PC-9 (cell line): ENCODE data around the gene DOCK4. TPM values are rescaled to one million over a fixed set of nuclear protein-coding genes. Genes with fewer than 3 reads are reported as not detected.

Source experiments
- BruUV-seq: library from RNA; stranded (reverse); fragments of 400-500 nt; replicated peaks from 2 replicates; lab custom pipeline; 2021; lab: Mats Ljungman, UMichigan
- CTCF ChIA-PET: fragments of 300-600 bp; sonication (Branson Sonifier 250); formaldehyde crosslinking; loops from one replicate; lab custom pipeline; 2022; ENCODE audit warnings: antibody characterized with exemption; lab: Charles Lee
- POLR2A ChIA-PET: fragments of 300-600 bp; sonication (Branson Sonifier 250); formaldehyde crosslinking; loops from one replicate; lab custom pipeline; 2022; ENCODE audit warnings: antibody characterized with exemption; ENCODE audit not compliant: unreplicated experiment; lab: Charles Lee
- DNase-seq, 2 experiments: peaks; one replicate each; pipeline versions ENCODE4 v3.0.0 to v3.0.0-alpha.2; 2015 to 2022; ENCODE audit warnings: mixed read lengths in 1 of 2
- H2AFZ ChIP-seq: fragments of 200-600 bp; sonication (generic); 2 replicates; pipeline ENCODE4 v1.8.1; 2017; ENCODE audit warnings: antibody characterized with exemption
- H3F3A ChIP-seq: fragments of 200-600 bp; sonication (generic); 2 replicates; pipeline ENCODE4 v1.8.1; 2017; ENCODE audit warnings: antibody characterized with exemption, mild to moderate bottlenecking, low read depth; ENCODE audit not compliant: insufficient read depth
- H3K27ac ChIP-seq: fragments of 200-600 bp; sonication (generic); 2 replicates; pipeline ENCODE4 v1.6.1; 2016; ENCODE audit warnings: mixed run types
- H3K27me3 ChIP-seq: fragments of 200-600 bp; sonication (generic); 2 replicates; pipeline ENCODE4 v1.6.1; 2016; ENCODE audit warnings: low read depth, mixed run types; ENCODE audit not compliant: insufficient read depth
- H3K36me3 ChIP-seq: fragments of 200-600 bp; sonication (generic); 2 replicates; pipeline ENCODE4 v1.6.1; 2016; ENCODE audit warnings: low read depth, mixed run types
- H3K4me1 ChIP-seq: fragments of 200-600 bp; sonication (generic); replicated peaks from 2 replicates; pipeline ENCODE4 v1.6.1; 2016; ENCODE audit warnings: mixed run types; ENCODE audit not compliant: insufficient read depth
- H3K4me2 ChIP-seq: fragments of 200-600 bp; sonication (generic); 2 replicates; pipeline ENCODE4 v1.6.1; 2017; ENCODE audit warnings: mixed run types
- H3K4me3 ChIP-seq: fragments of 200-600 bp; sonication (generic); 2 replicates; pipeline ENCODE4 v1.6.1; 2016; ENCODE audit warnings: mixed run types
- H3K79me2 ChIP-seq: fragments of 200-600 bp; sonication (generic); 2 replicates; pipeline ENCODE4 v1.6.1; 2017; ENCODE audit warnings: low read depth, mixed run types
- H3K9me2 ChIP-seq: fragments of 200-600 bp; sonication (generic); 2 replicates; pipeline ENCODE4 v1.8.1; 2017; ENCODE audit warnings: mild to moderate bottlenecking; ENCODE audit not compliant: insufficient read depth
- H3K9me3 ChIP-seq: fragments of 200-600 bp; sonication (generic); 2 replicates; pipeline ENCODE4 v1.8.1; 2016; ENCODE audit warnings: low read depth; ENCODE audit not compliant: insufficient read depth
- H4K20me1 ChIP-seq: fragments of 200-600 bp; sonication (generic); 2 replicates; pipeline ENCODE4 v1.8.1; 2017; ENCODE audit not compliant: insufficient read depth
- EZH2 ChIP-seq: fragments of 200-600 bp; sonication (generic); IDR thresholded peaks from 2 replicates; pipeline ENCODE4 v1.8.0; 2017; ENCODE audit warnings: antibody characterized with exemption, low read depth
- intact Hi-C: fragments of 100-400 bp; cut with micrococcal nuclease; formaldehyde crosslinking; loops from one replicate; pipeline ENCODE4 v1.10.0; 2022; ENCODE audit not compliant: unreplicated experiment
- total RNA-seq: library from RNA; stranded (reverse); gene quantifications from 2 replicates; pipeline ENCODE4 v1.2.3, GENCODE V29; 2021
- TF ChIP-seq, protein P1 (sequence below): fragments of 200-600 bp; sonication (generic); conservative IDR thresholded peaks from 2 replicates; pipeline ENCODE4 v1.6.1; 2017; ENCODE audit warnings: mixed run types, antibody characterized with exemption, mild to moderate bottlenecking, moderate library complexity

The DOCK4 gene
- total RNA-seq, 1 experiment from 2014 or later = 0.98 TPM

DNA sequence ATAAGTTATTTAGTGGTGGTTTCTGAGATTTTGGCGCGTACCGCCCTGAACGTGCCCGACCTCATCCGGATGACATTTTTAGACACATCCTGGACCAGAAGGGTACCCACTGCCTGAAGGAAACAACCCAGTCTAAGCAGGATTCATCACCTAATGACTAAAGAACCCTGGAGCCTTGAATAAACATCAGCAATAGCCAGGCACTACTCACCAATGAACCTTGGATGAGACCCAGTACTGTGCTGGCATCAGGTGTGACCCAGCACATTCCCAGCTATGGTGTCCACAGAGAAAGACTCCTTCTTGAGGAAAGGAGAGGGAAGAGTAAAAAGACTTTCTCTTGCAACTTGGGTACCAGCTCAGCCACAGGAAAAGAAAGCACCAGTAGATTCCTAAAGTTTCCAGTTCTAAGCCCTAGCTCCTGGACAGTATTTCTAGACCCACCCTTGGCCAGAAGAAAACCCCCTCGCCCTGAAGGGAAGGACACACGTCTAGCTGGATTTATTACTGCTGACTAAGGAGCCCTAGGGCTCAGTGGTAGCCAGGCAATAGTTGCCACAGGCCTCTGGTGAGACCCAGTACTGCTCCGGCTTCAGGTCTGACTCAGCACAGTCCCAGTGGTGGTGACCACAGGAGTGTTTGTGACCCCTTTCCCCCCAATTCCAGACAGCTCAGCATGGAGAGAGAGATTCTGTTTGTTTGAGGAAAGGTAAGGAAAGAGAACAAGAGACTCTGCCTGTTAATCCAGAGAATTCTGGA is 32.8 kb upstream of the DOCK4 start:
- H4K20me1 ChIP-seq = no peaks in the 10 kb centered on the region
- no peak for TF ChIP-seq EZH2
- TF ChIP-seq, protein P1, sequence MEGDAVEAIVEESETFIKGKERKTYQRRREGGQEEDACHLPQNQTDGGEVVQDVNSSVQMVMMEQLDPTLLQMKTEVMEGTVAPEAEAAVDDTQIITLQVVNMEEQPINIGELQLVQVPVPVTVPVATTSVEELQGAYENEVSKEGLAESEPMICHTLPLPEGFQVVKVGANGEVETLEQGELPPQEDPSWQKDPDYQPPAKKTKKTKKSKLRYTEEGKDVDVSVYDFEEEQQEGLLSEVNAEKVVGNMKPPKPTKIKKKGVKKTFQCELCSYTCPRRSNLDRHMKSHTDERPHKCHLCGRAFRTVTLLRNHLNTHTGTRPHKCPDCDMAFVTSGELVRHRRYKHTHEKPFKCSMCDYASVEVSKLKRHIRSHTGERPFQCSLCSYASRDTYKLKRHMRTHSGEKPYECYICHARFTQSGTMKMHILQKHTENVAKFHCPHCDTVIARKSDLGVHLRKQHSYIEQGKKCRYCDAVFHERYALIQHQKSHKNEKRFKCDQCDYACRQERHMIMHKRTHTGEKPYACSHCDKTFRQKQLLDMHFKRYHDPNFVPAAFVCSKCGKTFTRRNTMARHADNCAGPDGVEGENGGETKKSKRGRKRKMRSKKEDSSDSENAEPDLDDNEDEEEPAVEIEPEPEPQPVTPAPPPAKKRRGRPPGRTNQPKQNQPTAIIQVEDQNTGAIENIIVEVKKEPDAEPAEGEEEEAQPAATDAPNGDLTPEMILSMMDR = no peak
- H3K4me2 ChIP-seq = peak overlapping the region; percentile 43
- H3K9me2 ChIP-seq = no peaks in the 10 kb centered on the region
- no TSS peak for BruUV-seq
- DNase-seq = peak in 1 of 2 experiments; percentile 75
- H3K4me3 ChIP-seq = no peak overlapping the region
- ChIA-PET CTCF (no interaction called here), POLR2A (no interaction called here)
- H3K4me1 ChIP-seq = peaks cover 22% of the 10 kb centered on the region
- H2AFZ ChIP-seq = peak overlapping the region; percentile 41; the same call in 1 of the 2 replicates
- peak overlapping the region; percentile 67 for H3K27ac ChIP-seq
- H3F3A ChIP-seq = peaks cover 19% of the 10 kb centered on the region; the same call in 1 of the 2 replicates
- intact Hi-C loops = no loop called here
- H3K27me3 ChIP-seq = no peaks in the 10 kb centered on the region
- H3K79me2 ChIP-seq = peaks cover 4% of the 10 kb centered on the region
- 0 out of 2 replicates have a peak, but pooled peaks cover 6% of the 10 kb centered on the region for H3K36me3 ChIP-seq
- H3K9me3 ChIP-seq = peaks cover 3% of the 10 kb centered on the region

DNA sequence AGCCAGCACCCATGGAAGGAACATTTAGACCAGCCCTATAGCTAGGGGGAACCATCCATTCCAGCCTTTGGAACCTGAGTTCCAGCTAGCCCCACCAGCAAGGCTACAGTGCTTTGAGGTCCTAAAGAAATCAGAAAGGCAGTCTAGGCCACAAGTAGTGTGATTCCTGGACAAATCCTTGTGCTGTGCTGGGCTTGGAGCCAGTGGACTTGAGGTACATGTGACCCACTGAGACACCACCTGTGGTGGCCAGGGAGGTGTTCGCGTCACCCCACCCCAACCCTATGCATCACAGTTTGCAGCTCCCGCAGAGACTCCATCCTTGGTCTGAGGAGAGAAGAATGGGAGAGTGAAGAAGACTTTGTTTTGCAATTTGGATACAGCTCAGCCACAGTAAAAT is 32.1 kb upstream of the DOCK4 start:
- Histone ChIP-seq H3K27me3 (no peaks in the 10 kb centered on the region), H3K4me1 (peaks cover 22% of the 10 kb centered on the region), H3K79me2 (peaks cover 6% of the 10 kb centered on the region), H3K4me2 (no peak overlapping the region), H3K36me3 (0 out of 2 replicates have a peak, but pooled peaks cover 6% of the 10 kb centered on the region), H3K4me3 (no peak overlapping the region), H4K20me1 (no peaks in the 10 kb centered on the region), H3F3A (peaks cover 19% of the 10 kb centered on the region; the same call in 1 of the 2 replicates), H3K9me2 (no peaks in the 10 kb centered on the region), H3K9me3 (peaks cover 3% of the 10 kb centered on the region), H2AFZ (no peak overlapping the region), H3K27ac (no peak overlapping the region)
- BruUV-seq = no TSS peak
- intact Hi-C loops = no loop called here
- ChIA-PET CTCF (no interaction called here), POLR2A (no interaction called here)
- no peak for DNase-seq
- no peak for TF ChIP-seq EZH2

DNA sequence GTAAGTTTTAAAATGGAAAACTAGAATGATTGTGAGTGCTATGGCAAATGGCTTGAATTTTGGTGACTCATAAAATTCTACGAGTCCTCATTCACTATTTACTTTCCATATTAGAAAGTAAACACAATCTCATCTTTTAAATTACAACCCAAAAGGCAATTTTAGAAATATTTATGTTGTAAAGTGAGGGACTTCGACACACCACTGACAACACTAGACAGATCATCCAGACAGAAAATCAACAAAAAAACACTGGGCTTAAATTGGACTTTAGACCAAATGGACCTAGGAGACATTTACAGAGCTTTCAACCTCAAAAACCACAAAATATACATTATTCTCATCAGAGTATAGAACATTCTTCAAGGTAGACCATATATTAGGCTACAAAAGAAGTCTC is 30.4 kb upstream of the DOCK4 start:
- Histone ChIP-seq H3K4me3 (no peak overlapping the region), H3K79me2 (peaks cover 6% of the 10 kb centered on the region), H3F3A (peaks cover 19% of the 10 kb centered on the region; the same call in 1 of the 2 replicates), H4K20me1 (no peaks in the 10 kb centered on the region), H3K27ac (no peak overlapping the region), H2AFZ (no peak overlapping the region), H3K4me2 (no peak overlapping the region), H3K9me3 (peaks cover 3% of the 10 kb centered on the region), H3K9me2 (no peaks in the 10 kb centered on the region), H3K36me3 (0 out of 2 replicates have a peak, but pooled peaks cover 6% of the 10 kb centered on the region), H3K27me3 (no peaks in the 10 kb centered on the region), H3K4me1 (peaks cover 22% of the 10 kb centered on the region)
- CTCF ChIA-PET = no interaction called here
- BruUV-seq = no TSS peak
- TF ChIP-seq, protein P1 = no peak
- no peak for TF ChIP-seq EZH2
- intact Hi-C loops = no loop called here
- POLR2A ChIA-PET = no interaction called here
- no peak for DNase-seq
